Ishikawa (cell line): ENCODE results near the gene NTSR2.

Experiments used
- CEBPB ChIP-seq: IDR thresholded peaks from 2 replicates; pipeline ENCODE4 v1.6.1; 2012
- CREB1 ChIP-seq: IDR thresholded peaks from 2 replicates; pipeline ENCODE4 v1.6.1; 2012; ENCODE audit warnings: low read depth
- EGR1 ChIP-seq: IDR thresholded peaks from 2 replicates; pipeline ENCODE4 v1.6.1; 2012
- EP300 ChIP-seq: IDR thresholded peaks from 2 replicates; pipeline ENCODE4 v1.6.1; 2012; ENCODE audit warnings: borderline replicate concordance
- FOXM1 ChIP-seq: IDR thresholded peaks from 2 replicates; pipeline ENCODE4 v1.6.1; 2012; ENCODE audit warnings: low read depth, borderline replicate concordance
- MAX ChIP-seq: IDR thresholded peaks from 2 replicates; pipeline ENCODE4 v1.6.1; 2012
- NFIC ChIP-seq: IDR thresholded peaks from 2 replicates; pipeline ENCODE4 v1.6.1; 2012
- RAD21 ChIP-seq: IDR thresholded peaks from 2 replicates; pipeline ENCODE4 v1.6.1; 2012; ENCODE audit warnings: low read depth
- REST ChIP-seq: IDR thresholded peaks from 2 replicates; pipeline ENCODE4 v1.6.1; 2012; ENCODE audit warnings: low read depth, mild to moderate bottlenecking
- TAF1 ChIP-seq: IDR thresholded peaks from 2 replicates; pipeline ENCODE4 v1.6.1; 2012; ENCODE audit warnings: low read depth, mild to moderate bottlenecking
- TCF12 ChIP-seq: IDR thresholded peaks from 2 replicates; pipeline ENCODE4 v1.6.1; 2012; ENCODE audit warnings: low read depth
- TEAD4 ChIP-seq: IDR thresholded peaks from 2 replicates; pipeline ENCODE4 v1.6.1; 2012
- USF1 ChIP-seq: IDR thresholded peaks from 2 replicates; pipeline ENCODE4 v1.6.1; 2012
- YY1 ChIP-seq: IDR thresholded peaks from 2 replicates; pipeline ENCODE4 v1.6.1; 2012; ENCODE audit warnings: low read depth
- ZBTB7A ChIP-seq: IDR thresholded peaks from 2 replicates; pipeline ENCODE4 v1.6.1; 2012; ENCODE audit warnings: low read depth

The NTSR2 gene

GRCh38 chr2:11658208-11659114 is 11.5 kb downstream of the NTSR2 start:
- TF ChIP-seq TAF1 (no peak), EGR1 (no peak), ZBTB7A (no peak), EP300 (no peak), USF1 (no peak), YY1 (no peak), FOXM1 (no peak), REST (no peak), TEAD4 (no peak), CREB1 (no peak), RAD21 (no peak), NFIC (no peak), MAX (no peak), TCF12 (no peak), CEBPB (no peak)

GRCh38 chr2:11657646-11658045 is 12.3 kb downstream of the NTSR2 start:
- TF ChIP-seq TAF1 (no peak), NFIC (no peak), YY1 (no peak), USF1 (no peak), CREB1 (no peak), TEAD4 (no peak), RAD21 (no peak), MAX (no peak), EGR1 (no peak), EP300 (no peak), ZBTB7A (no peak), CEBPB (no peak), REST (no peak), TCF12 (no peak), FOXM1 (no peak)

GRCh38 chr2:11657195-11657594 is 12.8 kb downstream of the NTSR2 start:
- no peak for TF ChIP-seq NFIC
- TF ChIP-seq MAX: no peak
- no peak for TF ChIP-seq EGR1
- no peak for TF ChIP-seq TCF12
- TF ChIP-seq REST: no peak
- TF ChIP-seq CEBPB: no peak
- TF ChIP-seq TEAD4: no peak
- no peak for TF ChIP-seq ZBTB7A
- no peak for TF ChIP-seq TAF1
- no peak for TF ChIP-seq RAD21
- no peak for TF ChIP-seq USF1
- no peak for TF ChIP-seq CREB1
- TF ChIP-seq EP300: no peak
- no peak for TF ChIP-seq FOXM1
